Bronchial smooth muscle cell (primary cell): ENCODE measurements around the gene XPNPEP2. TPM values are rescaled to one million over a fixed set of nuclear protein-coding genes. Genes with fewer than 3 reads are reported as not detected.

Source experiments
- total RNA-seq: library from RNA; depleted of rRNA; stranded (reverse); fragments of >200 nt; gene quantifications from 2 replicates; pipeline ENCODE4 v1.2.1, GENCODE V29; 2014

The XPNPEP2 gene, protein sequence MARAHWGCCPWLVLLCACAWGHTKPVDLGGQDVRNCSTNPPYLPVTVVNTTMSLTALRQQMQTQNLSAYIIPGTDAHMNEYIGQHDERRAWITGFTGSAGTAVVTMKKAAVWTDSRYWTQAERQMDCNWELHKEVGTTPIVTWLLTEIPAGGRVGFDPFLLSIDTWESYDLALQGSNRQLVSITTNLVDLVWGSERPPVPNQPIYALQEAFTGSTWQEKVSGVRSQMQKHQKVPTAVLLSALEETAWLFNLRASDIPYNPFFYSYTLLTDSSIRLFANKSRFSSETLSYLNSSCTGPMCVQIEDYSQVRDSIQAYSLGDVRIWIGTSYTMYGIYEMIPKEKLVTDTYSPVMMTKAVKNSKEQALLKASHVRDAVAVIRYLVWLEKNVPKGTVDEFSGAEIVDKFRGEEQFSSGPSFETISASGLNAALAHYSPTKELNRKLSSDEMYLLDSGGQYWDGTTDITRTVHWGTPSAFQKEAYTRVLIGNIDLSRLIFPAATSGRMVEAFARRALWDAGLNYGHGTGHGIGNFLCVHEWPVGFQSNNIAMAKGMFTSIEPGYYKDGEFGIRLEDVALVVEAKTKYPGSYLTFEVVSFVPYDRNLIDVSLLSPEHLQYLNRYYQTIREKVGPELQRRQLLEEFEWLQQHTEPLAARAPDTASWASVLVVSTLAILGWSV
- total RNA-seq, result 2.5 and 4.8 TPM in 2 replicates

DNA sequence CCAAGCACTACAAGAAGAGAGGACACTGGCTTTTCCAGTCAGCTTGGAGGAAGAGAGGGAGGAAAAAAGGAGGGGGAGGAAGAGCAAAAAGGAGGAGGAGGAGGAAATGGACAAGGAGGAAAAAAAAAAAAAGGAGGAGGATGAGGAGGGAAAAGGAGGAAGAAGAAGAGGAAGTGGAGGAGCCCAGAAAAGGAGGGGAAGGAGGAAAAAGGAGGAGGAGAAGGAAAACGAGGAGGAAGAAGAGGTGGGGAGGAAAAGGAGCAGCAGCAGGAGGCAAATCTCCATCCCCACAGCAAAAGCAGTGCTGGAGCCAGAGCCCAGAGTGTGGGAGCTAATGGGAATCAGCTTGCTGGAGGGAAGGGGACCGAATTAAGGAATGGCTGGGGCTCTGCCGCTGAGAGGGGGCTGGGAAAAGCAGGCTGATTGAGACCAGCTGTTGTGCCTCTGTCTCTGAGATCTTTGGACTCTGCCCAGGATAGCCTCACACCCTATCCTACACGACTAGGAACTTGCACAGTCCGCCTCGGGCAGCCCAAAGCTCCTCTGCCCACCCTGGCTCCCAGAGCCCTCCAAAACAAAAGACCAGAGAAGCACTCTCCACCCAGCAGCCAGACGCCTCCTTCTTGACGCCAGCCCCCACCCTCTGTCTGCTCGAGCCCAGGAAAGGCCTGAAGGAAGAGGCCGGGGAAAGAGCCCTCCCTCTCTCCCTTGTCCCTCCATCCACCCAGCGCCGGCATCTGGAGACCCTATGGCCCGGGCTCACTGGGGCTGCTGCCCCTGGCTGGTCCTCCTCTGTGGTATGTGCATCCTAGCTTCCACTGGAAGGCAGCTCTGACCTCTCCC is at the start of gene XPNPEP2:
XPNPEP2 (plus strand) TSS at position 514 of the 843 bp plus-strand sequence; CDS start at position 749, 235 bp downstream.

DNA sequence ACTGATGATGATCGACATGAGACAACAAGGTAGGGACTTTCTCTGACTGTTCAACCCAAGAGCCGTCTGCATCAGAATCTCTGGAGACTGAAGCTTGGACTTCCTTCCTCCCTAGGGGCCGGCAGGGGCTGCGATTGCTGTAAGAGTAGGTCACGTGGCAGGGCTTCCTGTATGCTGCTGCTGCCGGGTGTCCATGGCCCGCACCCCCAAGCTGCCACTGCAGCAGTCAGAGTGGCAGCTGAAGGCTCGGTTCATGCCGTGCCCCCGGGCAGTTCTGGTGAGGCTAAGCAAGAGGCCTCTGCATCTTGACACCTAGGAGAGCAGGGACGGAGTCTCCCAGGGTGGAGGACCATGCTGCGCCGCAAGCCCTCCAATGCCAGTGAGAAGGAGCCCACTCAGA is 41.0 kb downstream of the XPNPEP2 start, which contains the start of gene SASH3:
SASH3 (plus strand) TSS at position 203 of the 400 bp plus-strand sequence; CDS start at position 352, 149 bp downstream.

Other genes with a start within 250 kb of the XPNPEP2 start
- 34.1 and 54.5 TPM in 2 replicates for gene SMARCA1, start 215.5 kb upstream of the XPNPEP2 start, total RNA-seq
- 12.4 and 14.5 TPM in 2 replicates for gene OCRL, start 198.7 kb upstream of the XPNPEP2 start, total RNA-seq
- 0.26 and 0.32 TPM in 2 replicates for gene APLN, start 84.0 kb upstream of the XPNPEP2 start, total RNA-seq
- not detected in 2 replicates for gene SASH3, start 41.0 kb downstream of the XPNPEP2 start, total RNA-seq
- 14.9 and 15.1 TPM in 2 replicates for gene ZDHHC9, start 104.9 kb downstream of the XPNPEP2 start, total RNA-seq
- 11.4 and 15.6 TPM in 2 replicates for gene UTP14A, start 167.2 kb downstream of the XPNPEP2 start, total RNA-seq
- 1.9 and 3.3 TPM in 2 replicates for gene BCORL1, start 243.7 kb downstream of the XPNPEP2 start, total RNA-seq